SK-N-SH (cell line): Measurements from ENCODE around the gene SELENOI.

Experiments
- CHD2 ChIP-seq: fragments of 150-350 bp; IDR thresholded peaks from 2 replicates; pipeline ENCODE4 v1.6.1; 2018; ENCODE audit warnings: low read length; ENCODE audit not compliant: partially characterized antibody
- CTCF ChIP-seq: fragments of 200-600 bp; sonication (generic); IDR thresholded peaks from 2 replicates; pipeline ENCODE4 v1.6.1; 2017; ENCODE audit warnings: antibody characterized with exemption, mild to moderate bottlenecking, moderate library complexity
- FOSL2 ChIP-seq: IDR thresholded peaks from 2 replicates; pipeline ENCODE4 v1.4.0; 2012; ENCODE audit warnings: low read depth, mild to moderate bottlenecking, moderate library complexity, borderline replicate concordance
- FOXM1 ChIP-seq: IDR thresholded peaks from 2 replicates; pipeline ENCODE4 v1.4.0; 2012; ENCODE audit warnings: low read depth, mild to moderate bottlenecking
- JUND ChIP-seq: IDR thresholded peaks from 2 replicates; pipeline ENCODE4 v1.4.0; 2012
- NFIC ChIP-seq: IDR thresholded peaks from 2 replicates; pipeline ENCODE4 v1.4.0; 2012; ENCODE audit warnings: borderline replicate concordance
- PBX3 ChIP-seq: IDR thresholded peaks from 2 replicates; pipeline ENCODE4; 2012
- POLR2AphosphoS5 ChIP-seq: IDR thresholded peaks from 2 replicates; pipeline ENCODE4 v1.6.1; 2012; ENCODE audit warnings: low read depth, low read length
- RAD21 ChIP-seq: IDR thresholded peaks from 2 replicates; pipeline ENCODE4 v1.6.1; 2012; ENCODE audit warnings: mild to moderate bottlenecking, low read length
- REST ChIP-seq: IDR thresholded peaks from 2 replicates; pipeline ENCODE4 v1.6.1; 2012; ENCODE audit warnings: mild to moderate bottlenecking, low read depth, low read length, moderate library complexity
- RFX5 ChIP-seq: IDR thresholded peaks from 2 replicates; pipeline ENCODE4 v1.6.1; 2012; ENCODE audit warnings: mild to moderate bottlenecking, improper control_type of control experiment, low read length
- TF ChIP-seq, protein P1 (sequence below): IDR thresholded peaks from 2 replicates; pipeline ENCODE4 v1.4.0; 2012; ENCODE audit warnings: low read depth, borderline replicate concordance

DNA sequence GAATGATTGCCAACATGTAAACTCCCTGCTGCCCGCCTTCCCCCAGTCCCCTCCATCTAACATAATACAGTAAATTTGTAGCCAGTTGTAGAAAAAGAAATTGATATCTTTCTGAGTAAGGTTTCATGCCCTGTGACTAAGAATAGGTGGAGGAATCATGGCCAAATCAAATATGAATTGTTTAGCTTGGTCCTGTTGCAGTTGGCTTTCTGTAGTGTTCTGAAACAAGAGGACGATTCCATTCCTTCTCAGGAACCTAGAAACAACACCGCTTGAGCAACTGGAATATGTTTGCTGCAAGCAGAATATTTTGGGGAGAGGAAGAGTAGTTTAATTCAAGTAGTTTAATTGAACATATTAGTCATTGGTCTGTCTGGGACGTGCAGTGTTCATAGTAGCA lies 48.8 kb downstream of the SELENOI start:
- TF ChIP-seq CTCF (no peak), CHD2 (no peak), FOXM1 (no peak), REST (no peak), JUND (no peak), FOSL2 (no peak), RFX5 (no peak), NFIC (no peak), POLR2AphosphoS5 (no peak), PBX3 (no peak), RAD21 (no peak)
- TF ChIP-seq, protein P1, sequence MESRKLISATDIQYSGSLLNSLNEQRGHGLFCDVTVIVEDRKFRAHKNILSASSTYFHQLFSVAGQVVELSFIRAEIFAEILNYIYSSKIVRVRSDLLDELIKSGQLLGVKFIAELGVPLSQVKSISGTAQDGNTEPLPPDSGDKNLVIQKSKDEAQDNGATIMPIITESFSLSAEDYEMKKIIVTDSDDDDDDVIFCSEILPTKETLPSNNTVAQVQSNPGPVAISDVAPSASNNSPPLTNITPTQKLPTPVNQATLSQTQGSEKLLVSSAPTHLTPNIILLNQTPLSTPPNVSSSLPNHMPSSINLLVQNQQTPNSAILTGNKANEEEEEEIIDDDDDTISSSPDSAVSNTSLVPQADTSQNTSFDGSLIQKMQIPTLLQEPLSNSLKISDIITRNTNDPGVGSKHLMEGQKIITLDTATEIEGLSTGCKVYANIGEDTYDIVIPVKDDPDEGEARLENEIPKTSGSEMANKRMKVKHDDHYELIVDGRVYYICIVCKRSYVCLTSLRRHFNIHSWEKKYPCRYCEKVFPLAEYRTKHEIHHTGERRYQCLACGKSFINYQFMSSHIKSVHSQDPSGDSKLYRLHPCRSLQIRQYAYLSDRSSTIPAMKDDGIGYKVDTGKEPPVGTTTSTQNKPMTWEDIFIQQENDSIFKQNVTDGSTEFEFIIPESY, result no peak
